Stomach smooth muscle (tissue), 2 donors: ENCODE data around the gene PDPR.
"Not testable (repeated sequence)": the region's sequence is repeated elsewhere in the genome, so short reads cannot be mapped to it uniquely, and the experiment has no call there.

Experiments
- H3K27ac ChIP-seq: one replicate; pipeline ENCODE4 v1.7.0; 2013; ENCODE audit warnings: mild to moderate bottlenecking, low read length, inconsistent platforms
- H3K27me3 ChIP-seq, 2 donors: one replicate each; pipeline ENCODE4 v1.7.0; 2013; ENCODE audit warnings: low read length in 2 of 2; ENCODE audit not compliant: insufficient read depth in 2 of 2, control insufficient read depth in 1 of 2
- H3K36me3 ChIP-seq, 2 donors: one replicate each; pipeline ENCODE4 v1.7.0; 2013; ENCODE audit warnings: low read length in 2 of 2; ENCODE audit not compliant: control insufficient read depth in 2 of 2, insufficient read depth in 2 of 2
- H3K4me1 ChIP-seq: one replicate; pipeline ENCODE4 v1.7.0; 2013; ENCODE audit warnings: low read length; ENCODE audit not compliant: control insufficient read depth, insufficient read depth
- H3K4me3 ChIP-seq, 2 donors: one replicate each; pipeline ENCODE4 v1.7.0; 2013; ENCODE audit warnings: low read length in 2 of 2
- H3K9ac ChIP-seq, 2 donors: one replicate each; pipeline ENCODE4 v1.7.0; 2013; ENCODE audit warnings: low read length in 2 of 2, mild to moderate bottlenecking in 1 of 2
- H3K9me3 ChIP-seq, 2 donors: one replicate each; pipeline ENCODE4 v1.7.0; 2013; ENCODE audit warnings: low read length in 2 of 2; ENCODE audit not compliant: control insufficient read depth in 2 of 2
- donor health status: healthy.
- donor health status: Pancreatic carcinoma.

The PDPR gene

DNA sequence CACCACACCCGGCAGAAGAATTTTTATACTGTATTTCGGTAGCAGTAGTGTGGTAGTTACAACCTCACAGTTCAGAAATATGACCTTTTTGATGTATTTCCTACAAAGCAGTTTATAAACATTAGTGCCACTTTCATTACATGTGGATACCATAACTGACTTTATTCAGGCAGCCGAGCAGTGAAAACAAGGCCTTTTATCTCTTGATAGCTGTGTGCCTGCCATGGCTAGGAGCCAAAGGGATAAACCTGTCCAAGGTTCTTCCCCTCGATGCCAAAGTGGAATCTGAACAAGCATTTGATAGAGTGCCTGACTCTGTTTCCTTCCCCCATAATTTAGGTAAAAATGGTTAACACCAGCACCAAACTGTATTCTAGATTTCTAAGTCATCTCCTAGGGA, 23.0 kb upstream of the PDPR start:
- H3K9ac ChIP-seq, H3K4me3 ChIP-seq, H3K9me3 ChIP-seq, H3K27me3 ChIP-seq, H3K36me3 ChIP-seq, H3K4me1 ChIP-seq, H3K27ac ChIP-seq: not testable (repeated sequence)

DNA sequence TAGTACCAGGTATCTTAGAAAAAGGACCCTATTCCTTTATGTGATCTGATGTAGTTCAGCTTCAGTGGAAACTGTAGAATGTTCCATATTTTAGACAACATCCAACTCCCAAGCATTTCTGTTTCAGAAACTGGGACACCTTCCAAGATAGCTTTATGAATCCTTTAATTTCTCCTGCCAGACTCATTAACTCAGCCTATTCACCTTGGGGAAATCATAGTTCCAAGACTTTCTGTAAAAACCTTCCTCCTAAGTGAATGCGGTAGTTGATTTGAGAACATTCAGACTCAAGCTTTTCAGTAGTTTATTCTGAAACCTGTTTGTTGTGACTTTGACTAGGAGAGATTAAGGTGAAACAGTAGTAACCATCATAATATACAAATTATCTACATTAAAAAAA, 20.0 kb upstream of the PDPR start:
- H3K27me3 ChIP-seq, H3K27ac ChIP-seq, H3K36me3 ChIP-seq, H3K9ac ChIP-seq, H3K4me3 ChIP-seq, H3K4me1 ChIP-seq, H3K9me3 ChIP-seq: not testable (repeated sequence)

DNA sequence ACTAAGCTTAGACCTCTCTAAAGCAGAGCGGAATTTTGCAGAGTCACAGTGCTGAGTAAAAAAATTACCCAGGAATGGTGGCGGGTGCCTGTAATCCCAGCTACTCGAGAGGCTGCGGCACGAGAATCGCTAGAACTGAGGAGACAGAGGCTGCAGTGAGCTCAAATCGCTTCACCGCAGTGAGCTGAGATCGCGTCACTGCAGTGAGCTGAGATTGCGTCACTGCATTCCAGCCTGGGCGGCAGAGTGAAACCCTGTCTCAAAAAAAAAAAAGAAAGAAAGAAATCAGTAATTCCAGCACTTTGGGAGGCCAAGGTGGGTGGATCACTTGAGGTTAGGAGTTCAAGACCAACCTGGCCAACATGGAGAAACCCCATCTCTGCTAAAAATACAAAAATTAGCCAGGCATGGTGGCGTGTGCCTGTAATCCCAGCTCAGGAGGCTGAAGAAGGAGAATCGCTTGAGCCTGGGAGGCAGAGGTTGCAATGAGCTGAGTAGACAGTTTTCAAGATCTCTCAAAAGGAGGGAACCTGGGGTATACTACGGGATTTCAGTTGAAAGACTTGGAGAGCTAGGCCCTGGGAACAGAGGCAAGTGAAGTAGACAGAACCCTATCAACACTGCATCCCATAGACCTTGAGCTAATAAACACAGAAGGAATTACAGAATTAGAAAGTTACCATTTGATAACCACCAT, 4.4 kb upstream of the PDPR start:
- not testable (repeated sequence) for H3K4me3 ChIP-seq, H3K9ac ChIP-seq, H3K27me3 ChIP-seq, H3K9me3 ChIP-seq, H3K4me1 ChIP-seq, H3K36me3 ChIP-seq, H3K27ac ChIP-seq

DNA sequence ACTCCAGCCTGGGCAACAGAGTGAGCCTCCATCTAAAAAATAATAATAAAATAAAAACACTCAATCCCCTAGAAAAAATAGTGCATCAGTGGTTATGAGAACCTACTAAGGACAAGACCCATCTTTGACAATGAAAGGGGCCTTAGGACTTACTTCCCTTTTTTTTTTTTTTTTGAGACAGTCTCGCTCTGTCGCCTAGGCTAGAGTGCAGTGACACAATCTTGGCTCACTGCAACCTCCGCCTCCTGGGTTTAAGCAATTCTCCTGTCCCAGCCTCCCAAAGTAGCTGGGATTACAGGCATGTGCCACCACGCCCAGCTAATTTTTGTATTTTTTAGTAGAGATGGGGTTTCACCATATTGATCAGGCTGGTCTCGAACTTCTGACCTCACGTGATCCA, 2.0 kb upstream of the PDPR start:
- H3K4me1 ChIP-seq, result not testable (repeated sequence)

DNA sequence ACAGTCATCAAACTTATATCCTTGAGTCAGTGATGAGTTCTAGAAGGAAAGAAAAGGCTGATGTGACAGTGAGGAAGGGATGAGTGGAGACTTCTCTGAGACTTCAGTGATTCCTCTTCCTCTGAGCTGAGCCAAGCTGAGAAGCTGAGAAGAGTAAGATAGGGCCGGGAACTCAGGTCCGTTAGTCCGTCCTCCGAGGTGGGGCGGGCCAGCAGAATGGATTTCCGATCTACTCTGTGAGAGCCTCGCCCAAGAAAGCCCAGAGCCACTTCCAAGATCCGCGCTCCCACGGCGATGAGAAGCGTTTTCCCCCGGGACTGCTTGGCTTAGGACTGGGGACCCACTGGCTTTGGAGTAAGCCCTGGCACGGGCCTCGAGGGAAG, 542 bp upstream of the PDPR start:
- Histone ChIP-seq H3K9ac (peak overlapping the region in 1 of 2 donors; percentile 28), H3K27ac (peak overlapping the region; percentile 55), H3K4me3 (peak overlapping the region in 1 of 2 donors; percentile 79)
- H3K9me3 ChIP-seq, H3K36me3 ChIP-seq, H3K27me3 ChIP-seq, H3K4me1 ChIP-seq: not testable (repeated sequence)

More for the DNA sequence above, 2.0 kb upstream of the PDPR start:
- not testable (repeated sequence) for H3K36me3 ChIP-seq, H3K27me3 ChIP-seq, H3K9me3 ChIP-seq, H3K27ac ChIP-seq, H3K4me3 ChIP-seq, H3K9ac ChIP-seq

DNA sequence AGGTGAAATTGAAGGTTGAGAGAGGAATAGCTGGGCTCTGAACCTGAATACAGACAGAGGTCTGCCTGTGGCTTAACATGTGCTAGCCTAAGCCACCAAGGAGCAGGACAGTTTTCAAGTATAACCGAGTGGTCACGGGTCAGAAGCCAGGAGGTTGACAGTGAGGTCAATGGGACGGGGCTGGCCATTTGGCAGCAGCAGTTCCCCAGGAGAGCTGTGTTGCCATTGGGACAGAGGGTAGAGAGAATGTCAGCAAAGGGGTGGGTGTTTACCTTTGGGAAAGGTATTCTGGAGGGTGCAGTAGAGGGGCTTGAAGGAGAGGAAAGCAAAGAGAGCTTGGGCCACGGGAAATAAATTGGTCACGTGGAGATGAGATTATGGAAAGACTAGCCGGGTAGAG, 4.2 kb downstream of the PDPR start:
- not testable (repeated sequence) for H3K4me1 ChIP-seq, H3K9ac ChIP-seq, H3K27me3 ChIP-seq, H3K36me3 ChIP-seq, H3K9me3 ChIP-seq, H3K4me3 ChIP-seq, H3K27ac ChIP-seq

DNA sequence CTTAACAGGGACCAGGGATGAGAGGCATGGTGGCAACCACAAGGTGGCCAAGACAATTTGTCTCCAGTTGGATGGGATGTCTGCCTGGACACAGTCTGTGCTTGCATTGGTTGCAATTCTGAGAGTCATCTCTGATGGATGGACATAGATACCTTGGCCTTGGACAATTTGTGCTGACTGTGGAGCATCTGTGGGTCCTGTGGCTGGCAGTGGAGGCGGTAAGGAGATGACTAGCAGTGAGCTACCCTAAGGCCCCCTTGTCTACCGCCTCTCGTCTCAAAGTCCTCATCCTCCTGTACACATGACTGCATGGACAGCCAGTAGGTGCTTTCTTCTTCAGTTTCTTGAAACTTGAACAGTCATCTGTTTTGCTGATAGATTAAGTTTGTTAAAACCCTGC, 4.6 kb downstream of the PDPR start:
- not testable (repeated sequence) for H3K9ac ChIP-seq, H3K9me3 ChIP-seq, H3K27ac ChIP-seq, H3K4me1 ChIP-seq, H3K27me3 ChIP-seq, H3K36me3 ChIP-seq, H3K4me3 ChIP-seq

DNA sequence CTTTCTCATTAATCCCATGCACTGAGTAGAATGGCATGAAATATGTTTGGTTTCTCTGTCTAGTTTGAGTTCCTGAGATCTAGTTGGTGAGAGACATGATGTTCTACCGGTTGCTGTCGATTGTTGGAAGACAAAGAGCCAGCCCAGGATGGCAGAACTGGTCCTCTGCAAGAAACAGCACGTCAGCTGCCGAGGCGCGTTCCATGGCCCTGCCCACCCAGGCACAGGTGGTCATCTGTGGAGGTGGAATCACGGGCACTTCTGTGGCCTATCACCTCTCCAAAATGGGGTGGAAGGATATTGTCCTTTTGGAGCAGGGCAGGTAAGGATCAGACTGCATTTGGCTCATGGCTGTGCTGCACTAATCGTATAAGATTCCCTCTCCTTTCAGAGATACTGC, 6.3 kb downstream of the PDPR start:
- H3K36me3 ChIP-seq, H3K9ac ChIP-seq, H3K4me1 ChIP-seq, H3K27ac ChIP-seq, H3K9me3 ChIP-seq, H3K4me3 ChIP-seq, H3K27me3 ChIP-seq: not testable (repeated sequence)

DNA sequence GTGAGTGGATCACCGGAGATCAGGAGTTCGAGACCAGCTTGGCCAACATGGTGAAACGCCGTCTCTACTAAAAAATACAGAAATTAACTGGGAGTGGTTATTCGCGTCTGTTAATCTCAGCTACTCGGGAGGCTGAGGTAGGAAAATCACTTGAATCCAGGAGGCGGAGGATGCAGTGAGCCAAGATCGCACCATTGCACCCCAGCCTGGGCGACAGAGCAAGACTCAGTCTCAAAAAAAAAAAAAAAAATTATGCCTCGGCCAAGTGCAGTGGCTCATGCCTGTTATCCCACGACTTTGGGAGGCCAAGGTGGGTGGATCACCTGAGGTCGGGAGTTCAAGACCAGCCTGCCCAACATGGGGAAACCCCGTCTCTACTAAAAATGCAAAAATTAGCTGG, 9.7 kb downstream of the PDPR start:
- peaks cover 18 to 22% of the 10 kb centered on the region in 2 donors for H3K36me3 ChIP-seq
- not testable (repeated sequence) for H3K9ac ChIP-seq, H3K4me1 ChIP-seq, H3K27ac ChIP-seq, H3K27me3 ChIP-seq, H3K4me3 ChIP-seq, H3K9me3 ChIP-seq

DNA sequence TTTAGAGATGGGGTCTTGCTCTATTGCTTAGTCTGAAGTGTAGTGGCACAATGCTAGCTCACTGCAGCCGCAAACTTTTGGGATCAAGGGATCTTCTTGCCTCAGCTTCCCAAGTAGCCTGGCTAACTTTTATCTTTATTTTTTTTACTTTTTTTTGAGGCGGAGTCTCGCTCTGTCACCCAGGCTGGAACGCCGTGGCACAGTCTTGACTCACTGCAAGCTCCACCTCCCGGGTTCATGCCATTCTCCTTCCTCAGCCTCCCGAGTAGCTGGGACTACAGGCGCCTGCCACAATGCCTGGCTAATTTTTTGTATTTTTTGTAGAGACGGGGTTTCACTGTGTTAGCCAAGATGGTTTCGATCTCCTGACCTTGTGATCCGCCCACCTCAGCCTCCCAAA, 12.1 kb downstream of the PDPR start:
- not testable (repeated sequence) for H3K4me1 ChIP-seq, H3K9me3 ChIP-seq, H3K27ac ChIP-seq, H3K9ac ChIP-seq, H3K4me3 ChIP-seq, H3K27me3 ChIP-seq
- H3K36me3 ChIP-seq, result peaks cover 28 to 33% of the 10 kb centered on the region in 2 donors

DNA sequence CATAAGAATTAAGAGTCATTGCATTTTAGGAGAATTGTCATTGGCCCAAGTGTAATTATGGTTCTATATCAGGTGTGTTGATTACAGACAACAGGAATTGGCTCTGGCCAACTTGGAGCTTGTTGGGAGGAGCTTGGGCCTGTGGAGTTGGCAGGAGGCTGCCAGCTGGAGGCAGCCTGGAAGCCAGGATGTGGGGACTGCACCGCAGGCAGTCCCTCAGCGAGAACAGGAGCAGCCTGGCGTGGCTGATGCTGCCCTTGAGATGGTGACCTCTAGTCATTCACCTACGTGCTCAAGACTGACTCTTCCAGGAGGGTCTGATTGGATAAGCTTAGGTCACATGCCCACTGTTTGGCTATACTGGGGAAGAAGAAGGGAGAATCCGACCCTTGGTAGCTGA, 13.6 kb downstream of the PDPR start:
- H3K4me3 ChIP-seq, H3K4me1 ChIP-seq, H3K27ac ChIP-seq, H3K9ac ChIP-seq, H3K9me3 ChIP-seq, H3K27me3 ChIP-seq: not testable (repeated sequence)
- H3K36me3 ChIP-seq, result peaks cover 29 to 36% of the 10 kb centered on the region in 2 donors
